ENCODE data around the gene MRC2.
A peak's percentile ranks its signal among the peaks of the same experiment; 100 is the strongest.
"Not testable (repeated sequence)": the region's sequence is repeated elsewhere in the genome, so short reads cannot be mapped to it uniquely, and the experiment has no call there.

MRC2 gene

DNA sequence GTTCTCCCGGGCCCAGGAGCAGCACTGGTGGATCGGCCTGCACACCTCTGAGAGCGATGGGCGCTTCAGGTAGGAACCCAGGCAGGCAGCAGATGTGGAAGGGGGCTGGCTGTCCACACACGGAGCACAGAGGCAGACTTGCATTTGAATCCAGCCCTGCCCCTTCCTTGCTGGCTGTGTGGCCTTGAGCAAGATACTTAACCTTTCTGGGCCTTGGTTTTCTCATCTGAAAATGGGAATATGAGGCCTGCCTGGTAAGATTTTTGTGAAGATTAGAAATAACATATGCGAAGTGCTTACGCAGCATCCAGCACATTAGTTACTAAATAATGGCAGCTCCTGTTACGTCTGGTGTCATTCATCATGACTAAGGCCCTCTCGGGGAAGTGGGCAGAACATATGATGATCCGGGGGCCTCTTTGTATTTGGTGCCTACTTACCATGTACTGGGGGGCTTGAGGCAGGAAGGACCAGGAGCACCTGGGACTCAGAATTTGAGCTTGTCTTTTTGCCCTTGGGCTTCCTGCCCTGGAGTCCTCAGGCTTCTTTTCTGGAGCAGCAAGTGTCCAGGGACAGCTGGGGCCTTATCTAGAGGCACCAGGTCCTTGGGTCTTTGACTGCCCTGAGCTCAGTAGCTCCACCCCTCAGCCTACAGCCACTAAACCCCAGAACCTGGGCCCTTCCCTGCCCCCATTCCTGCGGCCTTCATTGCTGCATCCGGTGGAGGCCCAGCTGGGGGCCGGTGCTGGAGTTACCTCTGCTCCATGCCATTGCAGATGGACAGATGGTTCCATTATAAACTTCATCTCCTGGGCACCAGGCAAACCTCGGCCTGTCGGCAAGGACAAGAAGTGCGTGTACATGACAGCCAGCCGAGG is 53.8 kb downstream of the MRC2 start:
- DNase-seq (ENCODE audit: low spot score) = no peak

DNA sequence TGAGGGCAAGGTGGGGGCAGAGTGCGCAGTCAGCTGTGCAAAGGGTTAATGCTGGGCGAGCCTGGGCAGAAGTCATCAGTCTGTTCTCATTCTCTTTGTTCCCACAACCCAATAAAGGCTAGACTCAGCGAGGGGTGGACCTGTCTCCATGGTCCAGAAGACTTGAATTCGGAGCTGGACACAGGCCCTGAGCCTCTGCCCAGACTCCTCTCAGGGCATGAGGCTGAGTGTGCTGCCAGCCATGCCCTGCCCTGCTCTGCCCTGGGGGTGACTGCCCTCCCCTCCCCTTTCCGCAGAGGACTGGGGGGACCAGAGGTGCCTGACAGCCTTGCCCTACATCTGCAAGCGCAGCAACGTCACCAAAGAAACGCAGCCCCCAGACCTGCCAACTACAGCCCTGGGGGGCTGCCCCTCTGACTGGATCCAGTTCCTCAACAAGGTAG is 54.5 kb downstream of the MRC2 start:
- DNase-seq (ENCODE audit: low spot score) = no peak

DNA sequence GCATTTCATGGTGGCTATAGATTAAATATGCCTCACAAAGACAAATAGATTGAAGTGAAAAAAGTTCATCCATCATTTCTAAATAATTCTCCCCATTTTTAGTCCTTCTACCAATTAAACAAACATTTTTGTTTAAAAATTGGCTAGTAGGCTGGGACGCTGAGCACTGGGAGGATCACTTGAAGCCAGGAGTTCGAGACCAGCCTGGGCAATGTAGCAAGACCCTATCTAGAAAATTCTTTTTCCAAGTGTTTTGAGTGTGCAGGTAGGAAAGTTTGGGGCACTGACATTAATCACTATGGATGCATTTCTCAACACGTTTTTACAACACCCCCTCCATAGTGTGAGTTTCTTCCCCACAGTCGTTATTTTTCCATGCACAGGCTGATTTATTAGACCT is 56.7 kb downstream of the MRC2 start:
- no peak for DNase-seq (ENCODE audit: low spot score)

DNA sequence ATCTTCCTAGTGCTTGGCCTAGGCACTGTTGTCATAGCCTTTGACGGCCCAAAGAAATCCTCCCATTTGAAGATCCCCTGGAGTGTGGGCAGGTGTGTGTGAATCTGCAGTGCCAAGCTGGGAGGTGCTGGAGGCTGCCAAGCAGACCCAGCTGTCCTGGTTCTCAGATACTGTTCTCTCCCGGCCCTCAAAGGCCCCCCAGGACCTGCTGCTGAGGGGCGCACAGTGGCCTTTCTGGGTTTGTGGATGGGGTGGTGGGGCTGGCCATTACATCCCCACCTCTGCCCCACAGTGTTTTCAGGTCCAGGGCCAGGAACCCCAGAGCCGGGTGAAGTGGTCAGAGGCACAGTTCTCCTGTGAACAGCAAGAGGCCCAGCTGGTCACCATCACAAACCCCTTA is 60.5 kb downstream of the MRC2 start:
- no peak for DNase-seq (ENCODE audit: low spot score)

DNA sequence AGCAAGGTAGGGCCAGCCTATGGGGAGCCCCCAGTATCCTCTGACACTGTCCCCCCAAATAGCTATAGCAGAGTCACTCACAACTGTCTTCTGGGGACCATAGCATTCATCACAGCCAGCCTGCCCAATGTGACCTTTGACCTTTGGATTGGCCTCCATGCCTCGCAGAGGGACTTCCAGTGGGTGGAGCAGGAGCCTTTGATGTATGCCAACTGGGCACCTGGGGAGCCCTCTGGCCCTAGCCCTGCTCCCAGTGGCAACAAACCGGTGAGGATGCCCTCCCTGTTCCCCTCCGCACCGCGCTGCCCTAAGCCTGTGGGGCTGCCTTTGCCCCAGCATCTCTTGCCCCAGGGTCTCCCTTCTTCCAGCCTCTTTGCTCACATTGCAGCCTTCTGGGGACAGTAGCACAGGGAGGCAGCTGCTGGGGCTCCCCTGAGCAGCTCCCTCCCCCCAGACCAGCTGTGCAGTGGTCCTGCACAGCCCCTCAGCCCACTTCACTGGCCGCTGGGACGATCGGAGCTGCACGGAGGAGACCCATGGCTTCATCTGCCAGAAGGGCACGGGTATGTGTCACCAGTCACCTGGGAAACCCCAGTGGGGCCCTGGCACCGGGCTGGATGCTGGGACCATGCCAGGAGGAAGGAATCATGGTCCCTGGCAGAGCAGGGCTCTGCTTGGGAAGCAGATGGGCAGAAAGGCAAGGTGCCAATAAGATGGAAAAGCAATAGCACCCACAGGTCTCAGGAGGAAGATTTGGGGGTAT is 61.1 kb downstream of the MRC2 start:
- DNase-seq (ENCODE audit: low spot score) = no peak

DNA sequence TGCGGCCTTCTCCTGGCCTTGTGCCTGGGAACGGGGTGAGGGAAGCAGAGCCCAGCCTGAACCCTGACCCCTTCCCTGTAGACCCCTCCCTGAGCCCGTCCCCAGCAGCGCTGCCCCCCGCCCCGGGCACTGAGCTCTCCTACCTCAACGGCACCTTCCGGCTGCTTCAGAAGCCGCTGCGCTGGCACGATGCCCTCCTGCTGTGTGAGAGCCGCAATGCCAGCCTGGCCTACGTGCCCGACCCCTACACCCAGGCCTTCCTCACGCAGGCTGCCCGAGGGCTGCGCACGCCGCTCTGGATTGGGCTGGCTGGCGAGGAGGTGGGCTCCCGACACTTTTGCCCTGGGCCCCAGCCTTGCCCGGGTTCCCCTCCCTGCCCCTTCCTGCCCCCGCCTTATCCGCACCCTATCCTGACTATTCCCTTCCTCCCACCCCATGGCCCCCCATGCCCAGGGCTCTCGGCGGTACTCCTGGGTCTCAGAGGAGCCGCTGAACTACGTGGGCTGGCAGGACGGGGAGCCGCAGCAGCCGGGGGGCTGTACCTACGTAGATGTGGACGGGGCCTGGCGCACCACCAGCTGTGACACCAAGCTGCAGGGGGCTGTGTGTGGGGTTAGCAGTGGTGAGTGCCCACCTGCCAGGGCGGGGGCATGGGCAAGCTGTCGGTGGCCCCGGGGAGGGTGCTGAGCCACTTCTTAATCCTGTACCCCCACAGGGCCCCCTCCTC is 62.1 kb downstream of the MRC2 start:
- DNase-seq (ENCODE audit: low spot score) = no peak

DNA sequence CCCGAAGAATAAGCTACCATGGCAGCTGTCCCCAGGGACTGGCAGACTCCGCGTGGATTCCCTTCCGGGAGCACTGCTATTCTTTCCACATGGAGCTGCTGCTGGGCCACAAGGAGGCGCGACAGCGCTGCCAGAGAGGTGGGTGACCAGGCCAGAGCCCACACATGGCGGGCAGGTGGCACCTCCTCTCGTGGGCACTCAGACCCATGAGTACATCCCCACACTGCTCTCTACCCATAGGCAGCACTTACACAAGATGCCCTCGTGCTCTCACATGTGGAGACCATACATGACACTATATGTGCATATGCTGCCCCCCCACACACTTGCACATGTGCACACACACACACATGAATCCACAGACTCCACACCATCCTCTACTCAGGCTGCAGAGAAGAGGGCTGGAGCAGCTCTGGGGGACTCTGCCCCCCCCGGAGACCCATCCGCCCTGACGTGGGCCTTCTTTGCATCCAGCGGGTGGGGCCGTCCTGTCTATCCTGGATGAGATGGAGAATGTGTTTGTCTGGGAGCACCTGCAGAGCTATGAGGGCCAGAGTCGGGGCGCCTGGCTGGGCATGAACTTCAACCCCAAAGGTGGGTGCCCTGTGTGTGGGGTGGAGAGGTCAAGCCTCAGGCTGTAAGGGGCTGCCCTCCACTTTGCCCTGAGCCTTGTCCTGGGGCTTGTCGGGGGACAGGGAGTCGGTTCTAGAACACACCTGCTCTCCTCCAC is 62.9 kb downstream of the MRC2 start:
- no peak for DNase-seq (ENCODE audit: low spot score)

DNA sequence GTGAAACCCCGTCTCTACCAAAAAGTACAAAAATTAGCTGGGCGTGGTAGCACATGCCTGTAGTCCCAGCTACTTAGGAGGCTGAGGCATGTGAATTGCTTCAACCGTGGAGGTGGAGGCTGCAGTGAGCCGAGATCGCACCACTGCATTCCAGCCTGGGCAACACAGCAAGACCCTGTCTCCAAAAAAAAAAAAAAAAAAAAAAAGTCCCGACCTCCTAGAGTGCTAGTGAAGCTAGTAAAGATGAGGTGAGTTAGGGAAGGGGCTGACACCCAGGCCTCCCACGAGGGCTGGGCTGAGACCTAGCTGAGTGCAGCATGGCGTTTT is 64.1 kb downstream of the MRC2 start:
- DNase-seq (ENCODE audit: low spot score) = not testable (repeated sequence)

DNA sequence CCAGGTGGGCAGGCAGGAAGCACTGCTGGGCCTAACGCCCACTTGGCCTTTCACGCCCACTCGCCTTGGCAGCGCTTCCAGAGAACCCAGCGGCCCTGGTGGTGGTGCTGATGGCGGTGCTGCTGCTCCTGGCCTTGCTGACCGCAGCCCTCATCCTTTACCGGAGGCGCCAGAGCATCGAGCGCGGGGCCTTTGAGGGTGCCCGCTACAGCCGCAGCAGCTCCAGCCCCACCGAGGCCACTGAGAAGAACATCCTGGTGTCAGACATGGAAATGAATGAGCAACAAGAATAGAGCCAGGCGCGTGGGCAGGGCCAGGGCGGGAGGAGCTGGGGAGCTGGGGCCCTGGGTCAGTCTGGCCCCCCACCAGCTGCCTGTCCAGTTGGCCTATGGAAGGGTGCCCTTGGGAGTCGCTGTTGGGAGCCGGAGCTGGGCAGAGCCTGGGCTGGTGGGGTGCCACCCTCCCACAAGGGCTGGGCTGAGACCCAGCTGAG is 64.7 kb downstream of the MRC2 start:
- no peak for DNase-seq (ENCODE audit: low spot score)

DNA sequence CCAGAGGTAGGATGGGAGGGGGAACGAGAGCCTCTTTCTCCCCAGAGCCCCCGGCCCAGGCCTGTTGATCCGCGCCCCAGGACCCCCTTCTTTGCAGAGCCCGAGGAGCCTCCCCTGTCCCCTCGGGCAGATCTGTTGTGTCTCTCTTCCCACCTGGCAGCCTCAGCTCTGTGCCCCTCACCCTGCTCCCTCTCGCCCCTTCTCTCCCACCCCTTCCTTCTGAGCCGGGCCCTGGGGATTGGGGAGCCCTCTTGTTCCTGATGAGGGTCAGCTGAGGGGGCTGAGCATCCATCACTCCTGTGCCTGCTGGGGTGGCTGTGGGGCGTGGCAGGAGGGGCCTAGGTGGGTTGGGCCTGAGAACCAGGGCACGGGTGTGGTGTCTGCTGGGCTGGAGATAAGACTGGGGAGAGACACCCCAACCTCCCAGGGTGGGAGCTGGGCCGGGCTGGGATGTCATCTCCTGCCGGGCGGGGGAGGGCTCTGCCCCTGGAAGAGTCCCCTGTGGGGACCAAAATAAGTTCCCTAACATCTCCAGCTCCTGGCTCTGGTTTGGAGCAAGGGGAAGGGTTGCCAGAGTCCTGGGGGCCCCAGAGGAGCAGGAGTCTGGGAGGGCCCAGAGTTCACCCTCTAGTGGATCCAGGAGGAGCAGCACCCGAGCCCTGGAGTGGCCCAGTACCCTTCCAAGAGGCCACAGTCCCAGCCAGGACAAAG is 65.4 kb downstream of the MRC2 start:
- peak; percentile 32 for DNase-seq (ENCODE audit: low spot score)

DNA sequence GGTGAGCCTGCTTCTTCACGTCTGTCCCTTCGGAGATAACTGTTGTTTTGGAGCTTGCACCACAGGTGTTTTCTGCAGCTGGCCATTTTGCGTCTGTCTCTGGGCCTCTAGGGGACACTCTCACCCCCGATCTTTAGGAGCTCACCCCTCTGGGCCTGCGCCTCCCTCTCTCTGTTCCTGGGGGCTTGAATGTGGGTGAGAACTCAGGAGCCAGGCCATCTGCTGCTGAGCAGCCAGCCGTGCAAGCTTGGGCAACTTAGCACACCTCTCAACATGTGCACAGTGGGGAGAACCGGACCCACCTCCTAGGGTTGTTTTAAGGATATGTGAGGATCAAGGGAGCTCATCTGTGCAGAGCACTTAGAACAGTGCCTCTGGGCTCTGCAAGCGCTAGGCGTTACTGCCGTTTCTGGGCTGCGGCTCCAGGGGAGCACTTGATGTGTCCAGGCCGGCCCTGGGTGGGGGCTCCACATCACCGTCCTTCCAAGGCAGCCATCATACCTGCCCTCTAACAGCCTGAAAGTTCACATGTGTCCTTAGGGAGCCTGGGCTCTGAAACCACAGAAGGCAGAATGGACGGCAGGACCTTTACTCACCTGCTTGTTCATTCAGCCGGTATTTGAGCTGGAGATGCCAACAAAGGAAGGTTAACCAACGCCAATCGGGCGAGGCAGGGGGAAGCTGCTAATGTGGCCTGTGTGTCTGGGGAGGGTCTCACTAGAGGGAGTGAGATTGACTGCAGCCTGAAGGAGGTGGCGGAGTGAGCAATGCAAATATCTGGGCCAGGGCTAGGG is 66.3 kb downstream of the MRC2 start:
- DNase-seq (ENCODE audit: low spot score) = no peak

DNA sequence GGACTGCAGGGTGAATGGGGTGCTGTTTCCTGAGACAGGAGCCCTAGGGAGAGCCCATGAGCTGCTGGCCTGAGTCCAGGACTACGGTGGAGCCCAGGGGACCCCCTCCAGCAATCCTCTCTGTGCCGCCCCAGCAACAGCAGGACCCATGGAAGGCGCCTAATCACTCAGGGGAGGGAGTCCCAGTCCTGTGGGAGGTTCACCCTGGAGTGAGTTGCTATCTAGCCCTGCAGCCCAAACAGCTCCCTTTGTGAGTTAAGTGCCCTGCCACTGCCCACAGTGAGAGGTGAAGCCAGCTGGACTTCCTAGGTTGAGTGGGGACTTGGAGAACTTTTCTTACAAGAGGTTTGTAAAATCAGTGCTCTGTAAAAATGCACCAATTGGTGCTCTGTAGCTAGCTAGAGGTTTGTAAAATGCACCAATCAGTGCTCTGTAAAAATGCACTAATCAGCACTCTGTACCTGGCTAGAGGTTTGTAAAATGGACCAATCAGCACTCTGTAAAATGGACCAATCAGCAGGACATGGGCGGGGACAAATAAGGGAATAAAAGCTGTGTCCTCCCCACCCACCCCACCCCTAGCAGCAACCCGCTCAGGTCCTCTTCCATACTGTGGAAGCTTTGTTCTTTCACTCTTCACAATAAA is 67.7 kb downstream of the MRC2 start:
- not testable (repeated sequence) for DNase-seq (ENCODE audit: low spot score)

DNA sequence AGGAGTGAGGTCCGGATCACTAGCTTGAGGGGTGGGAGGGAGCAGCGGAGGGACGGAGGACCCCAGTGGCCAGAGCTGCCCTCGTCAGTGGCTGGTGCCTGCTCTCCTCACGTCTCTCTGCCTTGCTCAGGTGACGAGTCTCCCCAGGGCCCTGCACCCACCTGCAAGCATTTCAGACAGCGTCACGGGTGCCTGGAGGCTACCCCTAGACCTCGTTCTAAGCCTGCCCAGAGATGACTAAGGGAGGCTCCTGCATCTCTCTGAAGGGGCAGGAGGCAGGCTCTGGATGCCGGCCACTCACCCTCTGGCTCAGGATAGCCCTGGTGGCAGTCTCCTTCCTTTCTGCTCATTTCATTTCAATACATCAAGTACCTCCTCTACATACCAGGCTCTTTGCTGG is 68.8 kb downstream of the MRC2 start:
- DNase-seq (ENCODE audit: low spot score) = no peak

DNA sequence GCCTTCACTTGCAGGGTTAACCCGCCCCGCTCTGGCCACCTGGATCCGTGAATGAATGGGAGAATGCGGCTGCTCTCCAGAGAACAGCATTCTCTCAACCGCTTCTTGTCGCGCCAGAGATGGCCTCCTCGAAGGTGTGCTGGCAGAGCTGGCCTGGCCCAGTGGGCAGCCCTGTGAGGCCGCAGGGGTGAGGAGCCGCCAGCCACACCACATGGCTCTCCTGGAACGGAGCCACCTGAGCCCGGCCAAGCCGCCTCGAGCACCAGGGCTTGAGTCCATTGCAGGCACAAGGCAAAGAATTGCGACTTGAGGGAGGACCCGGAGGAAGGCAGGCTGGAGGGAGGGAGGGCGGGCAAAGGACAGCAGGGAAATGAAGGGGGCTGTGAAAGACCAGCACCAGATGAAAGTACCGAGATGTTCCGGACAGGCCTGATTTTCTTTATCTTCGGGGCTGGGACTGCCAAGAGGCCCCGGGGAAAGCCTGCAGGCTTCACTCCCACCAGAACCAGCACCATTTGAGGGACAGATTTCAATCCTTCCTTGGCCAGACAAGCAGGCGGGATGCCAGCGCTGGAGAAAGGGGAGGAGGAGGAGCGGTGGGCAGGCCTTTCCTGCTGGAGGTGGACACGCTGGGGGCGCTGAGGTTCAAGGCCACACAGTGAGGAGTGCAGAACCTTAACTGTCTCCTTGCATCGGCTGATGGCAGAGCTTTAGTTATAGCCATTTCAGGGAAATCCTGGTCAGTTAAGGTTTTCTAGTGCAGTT is 69.4 kb downstream of the MRC2 start:
- no peak for DNase-seq (ENCODE audit: low spot score)

DNA sequence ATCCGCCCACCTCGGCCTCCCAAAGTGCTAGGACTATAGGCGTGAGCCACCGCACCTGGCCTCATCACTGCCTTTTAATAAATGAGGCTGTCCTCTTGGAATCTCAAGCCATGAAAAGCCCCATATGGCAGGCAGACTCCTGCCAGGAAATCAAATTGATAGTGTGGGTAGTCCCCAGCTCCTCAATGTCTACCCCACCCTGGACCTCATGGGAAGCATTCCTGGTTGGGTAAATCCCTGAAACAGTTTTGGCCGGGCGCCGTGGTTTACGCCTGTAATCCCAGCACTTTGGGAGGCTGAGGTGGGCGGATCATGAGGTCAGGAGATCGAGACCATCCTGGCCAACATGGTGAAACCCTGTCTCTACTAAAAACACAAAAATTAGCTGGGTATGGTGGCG is 71.0 kb downstream of the MRC2 start:
- DNase-seq (ENCODE audit: low spot score) = not testable (repeated sequence)

DNA sequence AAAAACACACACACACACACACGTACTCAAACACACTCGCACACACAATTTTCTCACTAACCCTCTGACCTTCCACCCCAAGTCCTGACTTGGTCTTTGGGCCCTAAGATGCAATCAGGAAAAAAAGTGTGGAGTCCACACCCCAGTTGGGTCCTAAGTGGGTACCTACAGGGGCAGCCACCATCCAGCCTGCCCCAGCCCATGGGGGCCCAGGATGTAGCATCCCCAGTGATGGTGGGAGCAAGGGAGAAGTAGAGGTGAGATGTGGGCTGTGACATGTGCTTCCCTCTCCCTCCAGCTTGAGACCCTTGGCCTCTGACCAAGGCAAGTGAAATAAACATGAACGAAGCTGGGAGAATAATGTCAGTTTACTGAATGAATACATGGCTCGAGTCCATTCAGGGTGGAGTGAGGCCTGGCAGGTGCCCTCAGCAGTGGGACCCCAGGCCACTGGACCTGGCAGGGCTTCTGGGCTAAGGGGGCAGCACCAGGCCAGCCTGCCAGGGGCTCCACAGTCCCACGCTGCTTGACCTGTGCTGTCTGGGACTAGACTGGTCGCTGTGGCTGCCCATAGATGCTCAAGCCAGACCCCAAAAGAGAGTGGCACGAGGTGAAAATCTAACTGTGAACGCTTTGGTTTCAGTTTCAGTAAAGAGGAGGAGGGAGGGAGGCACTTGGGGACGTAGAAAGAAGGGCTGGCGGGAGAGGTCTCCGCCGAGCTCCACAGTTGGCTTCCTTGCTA is 73.7 kb downstream of the MRC2 start:
- no peak for DNase-seq (ENCODE audit: low spot score)

DNA sequence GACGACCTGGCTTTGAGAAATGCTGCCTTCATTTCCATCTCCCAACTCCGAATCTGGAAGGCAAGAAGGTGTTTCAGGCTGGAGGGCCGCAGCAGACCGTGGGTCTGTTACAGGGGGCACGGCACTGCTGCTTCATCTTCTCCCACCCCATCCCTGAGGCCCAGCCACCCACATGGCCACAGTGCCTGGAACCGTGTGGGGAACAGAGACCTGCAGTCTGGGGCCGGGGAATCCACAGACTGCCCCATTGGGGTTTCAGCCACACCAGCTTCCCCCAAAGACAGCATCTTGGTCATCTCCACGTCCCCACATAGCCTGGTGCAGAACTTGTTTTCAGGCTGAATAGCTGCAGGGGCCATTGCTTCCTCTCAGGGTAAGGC is 74.2 kb downstream of the MRC2 start:
- no peak for DNase-seq (ENCODE audit: low spot score)

DNA sequence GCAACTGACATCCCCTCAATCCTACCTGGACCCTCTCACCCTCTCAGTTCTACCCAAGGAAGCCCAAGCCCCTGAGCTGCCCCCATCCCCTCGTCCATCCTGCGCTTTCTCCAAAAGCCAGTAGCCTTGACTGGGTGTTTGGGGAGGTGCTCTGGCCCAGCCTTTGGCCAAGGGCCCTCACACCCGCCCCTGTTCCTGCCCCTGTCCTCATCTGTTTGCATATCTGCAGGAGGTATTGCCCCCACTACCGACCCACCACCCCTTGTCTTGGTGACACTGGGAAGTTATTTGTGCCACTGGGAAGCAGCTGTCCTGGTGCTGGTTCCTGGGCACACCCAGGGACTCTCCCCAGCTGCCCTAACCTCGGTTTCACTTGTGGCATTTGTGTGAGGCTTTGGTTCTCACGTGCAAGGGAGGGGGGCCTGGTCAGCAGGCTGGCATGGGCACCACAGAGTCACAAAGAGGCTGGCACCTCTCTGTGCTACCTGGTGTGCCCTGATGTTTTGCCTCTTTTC is 75.3 kb downstream of the MRC2 start:
- DNase-seq (ENCODE audit: low spot score) = no peak

Measured in RKO (cell line).